ENCODE measurements around the gene POC1B.

The POC1B gene

DNA sequence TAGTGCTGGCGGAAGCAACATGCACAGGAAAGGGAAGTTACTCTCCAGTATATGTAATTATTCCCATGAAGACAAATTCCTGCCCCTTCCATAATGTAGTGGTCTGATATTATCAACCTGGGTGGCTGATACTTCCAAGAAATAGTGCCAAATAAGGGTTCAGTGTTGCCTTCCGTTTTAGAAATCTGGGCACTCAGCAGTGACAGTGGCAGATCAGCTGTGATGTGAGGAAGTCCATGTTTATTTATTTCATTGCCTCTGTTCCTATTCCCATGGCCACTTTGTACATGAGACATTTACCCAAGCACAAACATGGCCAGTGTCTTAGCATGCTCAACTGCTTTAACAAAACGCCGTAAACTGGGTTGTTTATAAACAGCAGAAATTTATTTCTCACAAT lies 20.3 kb upstream of the POC1B start:
- no peaks in the 10 kb centered on the region for H3K9me3 Mint-ChIP-seq
- H3K36me3 Mint-ChIP-seq (ENCODE audit: low read depth), result no peaks in the 10 kb centered on the region
- no peak overlapping the region for H3K4me3 Mint-ChIP-seq
- H3K4me1 Mint-ChIP-seq (ENCODE audit: low read depth), result peaks cover 3% of the 10 kb centered on the region
- no peak for DNase-seq
- no peak overlapping the region for H3K27ac Mint-ChIP-seq
- H3K27me3 Mint-ChIP-seq, result peaks cover 3% of the 10 kb centered on the region

DNA sequence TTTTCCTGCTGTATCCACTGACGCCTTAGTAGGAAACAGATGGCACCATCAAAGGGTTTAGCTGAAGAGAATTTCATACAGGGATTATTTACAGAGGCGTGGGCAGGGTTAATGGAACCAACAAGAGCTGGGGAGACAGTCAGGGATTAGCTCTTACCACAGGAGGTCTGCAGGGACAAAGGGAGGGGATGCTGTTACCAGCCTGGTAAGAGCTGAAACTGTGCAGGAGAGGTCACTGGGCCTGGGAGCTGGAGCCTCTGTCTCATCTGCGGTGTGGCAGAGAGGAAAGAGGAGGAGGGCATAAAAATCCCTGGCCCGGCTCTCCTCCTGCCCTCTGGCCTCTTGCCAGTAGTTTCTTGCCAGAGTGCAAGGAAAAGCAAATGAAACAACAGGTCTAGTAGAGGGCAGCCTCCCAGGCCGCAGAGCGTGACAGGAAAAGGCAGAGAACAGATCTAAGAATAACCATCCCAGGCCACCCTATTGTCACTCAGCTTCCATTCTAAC lies 18.9 kb upstream of the POC1B start:
- Mint-ChIP-seq H3K4me1 (ENCODE audit: low read depth) (peaks cover 3% of the 10 kb centered on the region), H3K9me3 (no peaks in the 10 kb centered on the region), H3K27ac (no peak overlapping the region), H3K36me3 (ENCODE audit: low read depth) (no peaks in the 10 kb centered on the region), H3K27me3 (peaks cover 3% of the 10 kb centered on the region), H3K4me3 (no peak overlapping the region)
- DNase-seq, result no peak

DNA sequence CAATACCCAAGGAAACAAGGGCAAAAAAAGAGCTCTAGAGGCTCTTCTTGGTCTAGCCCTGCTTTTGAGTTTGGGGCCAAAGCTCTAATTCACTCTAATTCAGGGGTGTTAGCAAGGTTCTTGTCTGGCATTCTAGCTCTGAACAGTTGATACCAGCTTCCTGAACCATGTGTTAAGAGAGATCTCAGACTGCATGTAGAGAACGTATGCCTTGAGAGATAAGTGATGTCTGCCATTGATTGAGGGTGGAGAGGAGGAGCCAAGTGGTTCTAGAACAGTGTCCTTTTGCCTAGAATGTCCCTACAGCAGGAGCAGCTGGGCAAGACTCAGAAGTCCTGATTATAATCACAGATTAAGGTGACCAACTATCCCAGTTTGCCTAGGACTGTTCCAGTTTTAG lies 18.2 kb upstream of the POC1B start:
- Mint-ChIP-seq H3K27ac (no peak overlapping the region), H3K4me1 (ENCODE audit: low read depth) (peaks cover 3% of the 10 kb centered on the region), H3K9me3 (no peaks in the 10 kb centered on the region), H3K36me3 (ENCODE audit: low read depth) (no peaks in the 10 kb centered on the region), H3K27me3 (peaks cover 3% of the 10 kb centered on the region), H3K4me3 (no peak overlapping the region)
- DNase-seq, result no peak

DNA sequence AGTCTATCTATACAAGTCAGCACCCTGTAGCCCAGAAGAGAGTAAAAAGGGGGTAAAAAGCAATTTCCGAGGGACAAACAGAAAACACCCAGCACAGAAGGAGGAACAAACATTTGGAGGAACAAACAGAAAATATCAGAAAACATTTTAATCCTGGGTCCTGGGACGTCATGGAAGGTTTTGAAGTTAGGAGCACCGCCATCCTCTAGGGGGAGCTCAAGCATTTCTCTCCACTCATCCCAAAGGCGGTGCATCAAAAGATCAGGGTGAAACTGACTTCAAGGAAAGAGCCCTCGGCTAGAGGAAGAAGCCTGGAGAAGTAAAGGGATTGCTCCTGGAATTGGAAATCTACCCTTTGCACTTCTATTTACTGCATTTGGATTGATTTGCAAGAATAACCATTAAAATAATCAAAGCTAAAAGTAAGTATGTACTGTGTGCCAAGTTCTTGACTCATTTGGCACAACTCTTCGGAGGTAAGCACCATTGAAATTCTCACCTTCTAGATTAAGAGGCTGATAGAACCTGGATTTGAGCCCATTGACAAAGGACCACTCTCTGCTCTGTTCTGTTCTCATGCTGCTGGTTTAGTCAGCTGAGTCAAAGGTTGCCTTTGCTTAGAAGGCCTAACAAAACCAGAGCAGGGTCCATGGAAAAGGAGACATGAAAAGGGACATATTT lies 17.2 kb upstream of the POC1B start:
- H3K36me3 Mint-ChIP-seq (ENCODE audit: low read depth), result no peaks in the 10 kb centered on the region
- peaks cover 3% of the 10 kb centered on the region for H3K4me1 Mint-ChIP-seq (ENCODE audit: low read depth)
- peak; percentile 60 for DNase-seq
- H3K4me3 Mint-ChIP-seq, result no peak overlapping the region
- no peaks in the 10 kb centered on the region for H3K9me3 Mint-ChIP-seq
- H3K27me3 Mint-ChIP-seq, result peaks cover 3% of the 10 kb centered on the region
- no peak overlapping the region for H3K27ac Mint-ChIP-seq

DNA sequence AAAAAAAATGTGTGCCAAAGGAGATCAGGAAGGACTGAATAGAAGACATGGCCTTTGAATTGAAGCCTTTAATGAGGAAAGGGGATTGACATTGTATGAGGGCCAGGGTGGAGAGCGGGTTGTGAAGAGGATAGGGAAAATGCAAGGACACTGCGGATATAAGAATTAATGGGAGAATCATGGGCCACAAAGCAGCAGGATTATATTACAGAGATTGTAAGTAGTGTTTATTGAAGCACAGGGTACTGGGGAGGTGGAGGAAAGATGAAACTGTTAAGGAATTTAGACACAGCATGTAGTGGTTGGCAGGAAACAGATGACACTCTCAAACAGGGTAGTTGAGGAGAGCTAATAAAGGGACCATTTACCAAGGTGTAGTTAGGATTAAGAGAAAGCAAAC lies 16.4 kb upstream of the POC1B start:
- Mint-ChIP-seq H3K27me3 (no peaks in the 10 kb centered on the region), H3K27ac (no peak overlapping the region), H3K9me3 (no peaks in the 10 kb centered on the region), H3K4me3 (no peak overlapping the region), H3K36me3 (ENCODE audit: low read depth) (no peaks in the 10 kb centered on the region), H3K4me1 (ENCODE audit: low read depth) (peaks cover 3% of the 10 kb centered on the region)
- DNase-seq, result no peak

DNA sequence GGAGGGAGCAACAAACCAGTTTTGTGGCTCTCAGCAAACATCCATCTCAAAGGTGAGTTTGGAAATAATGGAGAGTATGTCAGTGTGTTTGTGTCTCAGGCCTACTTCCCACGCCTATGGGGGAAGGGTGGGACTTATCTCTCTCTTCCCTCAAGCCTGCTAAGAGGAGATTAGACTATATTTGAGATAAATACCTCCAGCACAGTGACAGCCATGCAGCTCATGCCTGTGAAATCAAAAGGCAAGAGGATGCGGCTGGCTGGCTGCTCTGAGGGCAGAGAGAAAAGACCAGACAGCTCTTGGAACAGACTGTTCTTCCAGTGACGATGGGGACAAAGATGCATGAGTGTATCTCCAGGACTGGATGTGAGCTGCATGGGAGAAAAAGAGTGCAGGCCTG lies 14.7 kb upstream of the POC1B start:
- no peaks in the 10 kb centered on the region for H3K27me3 Mint-ChIP-seq
- no peak overlapping the region for H3K27ac Mint-ChIP-seq
- H3K36me3 Mint-ChIP-seq (ENCODE audit: low read depth), result no peaks in the 10 kb centered on the region
- H3K4me1 Mint-ChIP-seq (ENCODE audit: low read depth), result peaks cover 3% of the 10 kb centered on the region
- no peak for DNase-seq
- H3K4me3 Mint-ChIP-seq, result no peak overlapping the region
- H3K9me3 Mint-ChIP-seq, result no peaks in the 10 kb centered on the region

DNA sequence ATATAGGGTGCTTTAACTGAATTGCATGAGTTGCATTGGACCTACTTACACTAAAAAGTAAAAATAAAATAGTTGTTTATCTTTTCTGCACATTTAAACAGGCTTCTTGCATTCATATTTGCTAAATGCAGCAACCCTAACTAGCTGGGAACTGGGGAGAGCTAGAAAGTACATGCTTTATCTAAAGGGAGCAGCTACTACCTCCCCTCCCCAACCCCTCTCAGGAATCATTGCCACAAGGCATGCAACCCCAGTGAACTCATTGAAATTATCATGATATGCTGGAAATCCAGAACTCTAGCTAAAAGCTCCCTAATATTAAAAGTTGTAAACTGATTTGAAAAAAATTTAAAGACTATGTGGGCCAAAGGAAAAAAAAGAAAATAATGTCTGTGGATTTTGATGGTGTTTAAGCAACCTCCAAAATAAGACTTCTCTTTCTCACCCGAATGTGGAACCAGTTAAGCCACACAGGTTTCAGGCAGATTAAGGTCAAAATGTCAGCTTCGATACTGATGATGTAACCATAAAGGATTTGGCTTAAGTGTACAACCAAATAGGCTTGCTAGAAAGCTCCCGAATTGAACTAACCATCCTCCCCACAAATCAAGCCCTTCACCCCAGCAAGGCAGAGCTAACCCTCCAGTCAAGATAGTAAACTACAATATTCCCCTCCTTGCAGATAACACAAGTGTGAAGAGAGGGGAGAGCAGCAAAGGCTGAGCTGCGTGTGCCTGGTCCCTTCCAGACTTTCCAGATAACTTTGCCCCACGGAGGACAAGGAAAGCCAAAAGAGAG lies 13.8 kb upstream of the POC1B start:
- Mint-ChIP-seq H3K27ac (no peak overlapping the region), H3K9me3 (no peaks in the 10 kb centered on the region), H3K36me3 (ENCODE audit: low read depth) (no peaks in the 10 kb centered on the region), H3K4me1 (ENCODE audit: low read depth) (peaks cover 3% of the 10 kb centered on the region), H3K4me3 (no peak overlapping the region), H3K27me3 (no peaks in the 10 kb centered on the region)
- no peak for DNase-seq

DNA sequence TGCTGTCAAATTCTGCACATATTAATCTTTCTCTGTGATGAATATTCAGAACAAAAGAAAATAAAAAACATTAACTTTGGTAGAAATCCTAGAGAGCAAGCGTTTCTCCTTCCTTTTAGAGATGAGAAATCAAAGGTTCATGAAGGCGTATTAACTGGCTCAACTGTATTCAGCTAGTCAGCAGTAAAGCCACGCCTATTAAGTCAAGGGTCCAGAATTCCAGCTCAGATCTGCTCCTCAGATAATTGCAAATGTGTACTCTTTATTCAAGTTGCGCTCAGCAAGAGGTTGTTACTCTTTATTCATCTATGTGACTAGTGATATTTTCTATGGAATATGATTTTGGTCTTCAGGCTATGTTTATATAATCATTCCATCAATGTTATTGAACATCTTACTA lies 13.1 kb upstream of the POC1B start:
- no peak for DNase-seq
- H3K4me3 Mint-ChIP-seq, result no peak overlapping the region
- peaks cover 3% of the 10 kb centered on the region for H3K4me1 Mint-ChIP-seq (ENCODE audit: low read depth)
- H3K27ac Mint-ChIP-seq, result no peak overlapping the region
- H3K36me3 Mint-ChIP-seq (ENCODE audit: low read depth), result no peaks in the 10 kb centered on the region
- H3K27me3 Mint-ChIP-seq, result no peaks in the 10 kb centered on the region
- H3K9me3 Mint-ChIP-seq, result no peaks in the 10 kb centered on the region

DNA sequence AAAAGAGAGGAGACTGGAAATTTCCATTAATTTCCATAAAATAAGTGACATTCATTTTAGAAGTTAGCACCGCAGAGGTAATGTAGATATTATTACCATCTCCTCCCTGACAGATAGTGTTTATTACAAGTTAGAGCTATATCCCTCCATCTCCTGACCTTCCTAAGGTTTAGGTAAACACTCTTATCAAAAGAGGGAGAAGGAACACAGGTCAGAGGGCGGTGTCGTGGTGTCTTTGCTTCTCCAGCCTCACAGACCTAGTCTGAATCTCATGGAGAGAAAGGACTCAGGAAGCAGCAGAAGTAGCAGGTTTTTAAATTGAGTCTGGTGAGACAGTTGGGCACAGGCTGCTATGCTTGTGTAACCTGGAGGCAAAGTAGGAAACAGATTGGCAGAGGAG lies 11.5 kb upstream of the POC1B start:
- H3K36me3 Mint-ChIP-seq (ENCODE audit: low read depth), result no peaks in the 10 kb centered on the region
- DNase-seq, result no peak
- H3K4me3 Mint-ChIP-seq, result no peak overlapping the region
- no peaks in the 10 kb centered on the region for H3K4me1 Mint-ChIP-seq (ENCODE audit: low read depth)
- H3K27ac Mint-ChIP-seq, result no peak overlapping the region
- no peaks in the 10 kb centered on the region for H3K27me3 Mint-ChIP-seq
- H3K9me3 Mint-ChIP-seq, result no peaks in the 10 kb centered on the region

DNA sequence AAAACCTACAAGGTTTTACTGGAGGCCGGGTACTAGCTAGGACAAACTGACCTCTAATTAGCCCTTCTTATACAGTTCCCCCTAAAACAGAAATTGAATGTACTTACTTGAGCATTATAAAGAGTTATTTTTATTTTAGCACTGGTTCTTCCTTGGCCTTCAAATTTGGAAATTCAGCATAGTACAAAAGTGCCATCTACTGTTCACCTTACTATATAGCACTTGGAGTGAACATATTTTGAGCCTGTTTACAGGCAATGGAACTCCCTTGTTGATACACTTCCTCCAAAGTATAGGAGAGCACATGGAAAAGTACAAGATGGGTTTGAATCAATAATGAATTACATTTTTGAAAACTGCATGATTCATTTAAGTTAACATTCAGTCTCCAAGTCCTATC lies 3.9 kb upstream of the POC1B start:
- peaks cover 25% of the 10 kb centered on the region for H3K4me1 Mint-ChIP-seq (ENCODE audit: low read depth)
- H3K36me3 Mint-ChIP-seq (ENCODE audit: low read depth), result peaks cover 6% of the 10 kb centered on the region
- DNase-seq, result no peak
- no peak overlapping the region for H3K27ac Mint-ChIP-seq
- H3K4me3 Mint-ChIP-seq, result no peak overlapping the region
- H3K9me3 Mint-ChIP-seq, result no peaks in the 10 kb centered on the region
- H3K27me3 Mint-ChIP-seq, result no peaks in the 10 kb centered on the region

DNA sequence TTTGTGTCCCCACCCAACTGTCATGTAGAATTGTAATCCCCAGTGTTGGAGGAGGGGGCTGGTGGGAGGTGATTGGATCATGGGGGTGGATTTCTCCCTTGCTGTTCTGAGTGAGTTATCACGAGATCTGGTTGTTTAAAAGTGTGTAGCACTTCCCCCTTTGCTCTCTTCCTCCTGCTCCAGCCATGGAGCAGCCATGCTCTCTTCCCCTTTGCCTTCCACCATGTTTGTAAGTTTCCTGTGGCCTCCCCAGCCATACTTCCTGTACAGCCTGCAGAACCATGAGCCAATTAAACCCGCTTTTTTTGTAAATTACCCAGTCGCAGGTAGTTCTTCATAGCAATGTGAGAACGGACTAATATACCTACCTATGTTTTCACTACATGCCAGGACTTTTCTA lies 2.6 kb upstream of the POC1B start:
- Mint-ChIP-seq H3K27ac (no peak overlapping the region), H3K4me1 (ENCODE audit: low read depth) (peaks cover 33% of the 10 kb centered on the region), H3K36me3 (ENCODE audit: low read depth) (peaks cover 19% of the 10 kb centered on the region), H3K27me3 (no peaks in the 10 kb centered on the region), H3K4me3 (no peak overlapping the region), H3K9me3 (no peaks in the 10 kb centered on the region)
- no peak for DNase-seq

DNA sequence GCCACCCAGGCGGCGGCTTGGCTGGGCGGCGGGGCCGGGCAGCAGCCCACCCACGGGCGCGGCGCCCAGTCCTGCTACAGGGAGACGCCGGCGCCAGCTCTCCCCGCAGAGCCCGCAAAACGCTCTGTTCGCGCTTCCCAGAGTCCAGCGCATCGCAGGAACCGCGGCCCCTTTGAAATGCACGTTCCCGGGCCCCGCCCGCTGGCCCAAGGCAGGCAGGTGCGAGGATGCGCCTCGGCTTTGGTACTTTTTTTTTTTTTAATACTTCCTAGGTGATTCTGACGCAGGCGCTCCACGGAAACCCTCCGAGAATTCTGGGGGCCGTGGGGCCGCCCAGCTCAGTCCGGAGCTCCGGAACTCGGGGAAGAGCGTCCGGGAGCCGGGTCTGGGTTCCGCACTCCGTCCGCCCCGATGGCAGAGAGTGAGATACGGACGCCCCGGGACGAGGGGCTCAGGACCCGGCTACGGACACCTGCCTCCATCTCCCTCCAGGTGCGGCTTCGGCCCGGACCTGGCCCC lies 483 bp downstream of the POC1B start:
- H3K4me1 Mint-ChIP-seq (ENCODE audit: low read depth), result peaks cover 59% of the 10 kb centered on the region
- H3K4me3 Mint-ChIP-seq, result peak overlapping the region; percentile 93
- peak overlapping the region; percentile 97 for H3K27ac Mint-ChIP-seq
- peaks cover 48% of the 10 kb centered on the region for H3K36me3 Mint-ChIP-seq (ENCODE audit: low read depth)
- no peaks in the 10 kb centered on the region for H3K9me3 Mint-ChIP-seq
- no peaks in the 10 kb centered on the region for H3K27me3 Mint-ChIP-seq
- DNase-seq, result peak; percentile 69

DNA sequence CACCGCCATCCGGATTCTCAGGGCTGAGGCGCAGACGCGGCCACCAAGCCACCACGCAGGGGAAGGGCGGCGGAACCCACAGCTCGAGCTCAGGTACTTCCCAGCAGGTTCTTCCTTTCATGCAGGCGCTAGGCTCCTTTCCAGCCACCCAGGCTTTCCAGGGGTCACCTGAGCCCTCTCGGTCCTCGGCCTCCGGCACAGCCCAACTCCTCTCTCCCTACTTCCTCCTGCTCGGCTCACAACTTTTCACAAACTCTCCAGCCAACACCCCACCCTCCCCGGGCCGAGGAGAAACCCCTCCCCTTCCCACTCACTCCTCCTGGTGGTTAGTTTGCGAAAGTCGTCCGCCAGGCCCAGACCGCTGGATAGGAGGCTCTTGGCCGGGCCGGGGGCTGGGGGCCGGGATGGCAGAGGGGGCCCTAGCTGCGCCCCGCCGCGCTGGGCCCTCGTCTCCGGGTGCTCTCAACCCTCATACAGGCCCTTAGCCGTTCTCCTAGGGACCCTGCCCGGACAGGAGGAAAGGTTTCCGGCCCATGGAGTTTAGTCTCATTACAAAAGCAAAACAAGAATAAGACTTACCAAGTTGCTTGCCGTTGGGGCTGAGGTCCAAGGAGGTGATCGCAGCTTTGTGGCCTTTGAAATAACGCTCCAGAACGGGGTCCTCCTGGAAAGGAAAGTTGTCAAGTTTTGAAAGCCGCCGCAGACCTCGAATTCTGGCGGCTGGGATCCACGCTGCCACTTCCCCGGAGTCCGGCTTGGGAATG lies 1.1 kb downstream of the POC1B start, which contains the start of gene GALNT4:
Gene GALNT4 (minus strand): TSS at position 256 of the 764 bp plus-strand sequence. CDS start 247 bp downstream, at position 9.
- peaks cover 60% of the 10 kb centered on the region for H3K4me1 Mint-ChIP-seq (ENCODE audit: low read depth)
- peaks cover 49% of the 10 kb centered on the region for H3K36me3 Mint-ChIP-seq (ENCODE audit: low read depth)

DNA sequence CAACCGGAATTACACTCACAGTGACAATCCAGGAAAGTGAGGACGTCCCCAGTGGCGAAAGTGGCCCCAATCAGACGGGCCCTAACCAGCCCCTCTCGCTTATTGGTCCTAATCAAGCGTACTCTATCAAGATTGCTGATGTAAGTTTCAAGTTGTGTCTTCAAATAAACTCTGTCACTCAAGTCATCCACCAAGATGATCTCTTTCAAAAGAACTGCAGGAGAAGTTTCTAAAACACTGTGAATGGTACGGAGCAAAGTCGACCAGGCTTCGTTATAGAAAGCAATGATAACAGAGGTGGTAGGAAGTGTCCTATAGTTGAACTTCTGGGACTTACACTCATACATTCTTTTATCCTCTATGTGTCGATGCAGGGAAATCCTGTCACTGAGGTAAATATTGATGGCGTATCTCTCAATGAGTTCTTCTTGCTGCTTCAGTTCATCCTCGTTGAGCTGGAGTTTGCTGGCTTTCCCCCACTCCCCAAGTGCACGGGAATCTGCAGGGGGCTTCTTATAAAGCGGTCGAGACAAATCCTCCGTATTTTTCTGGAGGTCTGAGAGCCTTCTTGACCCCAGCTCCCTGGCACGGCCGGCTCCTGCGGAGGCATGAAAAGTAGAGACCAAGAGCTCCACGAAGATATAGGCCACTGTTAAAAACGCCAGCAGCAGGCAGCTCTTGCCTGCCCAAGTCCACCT lies 1.9 kb downstream of the POC1B start:
- Mint-ChIP-seq H3K4me3 (peak overlapping the region; percentile 93), H3K27me3 (no peaks in the 10 kb centered on the region), H3K4me1 (ENCODE audit: low read depth) (peaks cover 60% of the 10 kb centered on the region), H3K36me3 (ENCODE audit: low read depth) (peaks cover 52% of the 10 kb centered on the region), H3K9me3 (no peaks in the 10 kb centered on the region), H3K27ac (peak overlapping the region; percentile 89)
- DNase-seq, result no peak

More for the DNA sequence above, 1.1 kb downstream of the POC1B start, which contains the start of gene GALNT4:
- DNase-seq, result peak; percentile 83
- peak within 1 kb of the TSS; percentile 97 for H3K27ac Mint-ChIP-seq
- H3K27me3 Mint-ChIP-seq, result no peaks in the 10 kb centered on the region
- H3K9me3 Mint-ChIP-seq, result no peaks in the 10 kb centered on the region
- H3K4me3 Mint-ChIP-seq, result peak within 1 kb of the TSS; percentile 93
